Measurements from ENCODE around the gene OR2J3. TPM values are rescaled to one million over a fixed set of nuclear protein-coding genes. Genes with fewer than 3 reads are reported as not detected.

OR2J3 gene
- not detected in 3 replicates for total RNA-seq
- long read RNA-seq = 0 reads

GRCh38 chr6:29107758-29108157 lies at the start of gene OR2J3:
Gene OR2J3 (plus strand): TSS chr6:29108058. CDS start chr6:29111891, 3,833 bp downstream.
- no peak within 1 kb of the TSS for H3K4me3 Mint-ChIP-seq (ENCODE audit: unreplicated experiment)
- peaks cover 4% of the 10 kb centered on the region for H3K9me3 Mint-ChIP-seq (ENCODE audit: low read depth)
- H3K27ac Mint-ChIP-seq (ENCODE audit: unreplicated experiment) = no peak within 1 kb of the TSS
- peaks cover 14% of the 10 kb centered on the region for H3K27me3 Mint-ChIP-seq (ENCODE audit: low read depth)
- no peaks in the 10 kb centered on the region for H3K4me1 Mint-ChIP-seq (ENCODE audit: low read depth)
- TF ChIP-seq, protein P1, sequence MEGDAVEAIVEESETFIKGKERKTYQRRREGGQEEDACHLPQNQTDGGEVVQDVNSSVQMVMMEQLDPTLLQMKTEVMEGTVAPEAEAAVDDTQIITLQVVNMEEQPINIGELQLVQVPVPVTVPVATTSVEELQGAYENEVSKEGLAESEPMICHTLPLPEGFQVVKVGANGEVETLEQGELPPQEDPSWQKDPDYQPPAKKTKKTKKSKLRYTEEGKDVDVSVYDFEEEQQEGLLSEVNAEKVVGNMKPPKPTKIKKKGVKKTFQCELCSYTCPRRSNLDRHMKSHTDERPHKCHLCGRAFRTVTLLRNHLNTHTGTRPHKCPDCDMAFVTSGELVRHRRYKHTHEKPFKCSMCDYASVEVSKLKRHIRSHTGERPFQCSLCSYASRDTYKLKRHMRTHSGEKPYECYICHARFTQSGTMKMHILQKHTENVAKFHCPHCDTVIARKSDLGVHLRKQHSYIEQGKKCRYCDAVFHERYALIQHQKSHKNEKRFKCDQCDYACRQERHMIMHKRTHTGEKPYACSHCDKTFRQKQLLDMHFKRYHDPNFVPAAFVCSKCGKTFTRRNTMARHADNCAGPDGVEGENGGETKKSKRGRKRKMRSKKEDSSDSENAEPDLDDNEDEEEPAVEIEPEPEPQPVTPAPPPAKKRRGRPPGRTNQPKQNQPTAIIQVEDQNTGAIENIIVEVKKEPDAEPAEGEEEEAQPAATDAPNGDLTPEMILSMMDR (IDR thresholded peaks at IDR 0.05) = no peak
- DNase-seq (ENCODE audit: low spot score) = no peak
- H3K36me3 Mint-ChIP-seq (ENCODE audit: low read depth) = no peaks in the 10 kb centered on the region

GRCh38 chr6:29071831-29072723 lies 35.8 kb upstream of the OR2J3 start:
- Mint-ChIP-seq H3K27ac (ENCODE audit: unreplicated experiment) (no peak overlapping the region), H3K9me3 (ENCODE audit: low read depth) (peaks cover 10% of the 10 kb centered on the region), H3K27me3 (ENCODE audit: low read depth) (peaks cover 21% of the 10 kb centered on the region), H3K4me3 (ENCODE audit: unreplicated experiment) (no peak overlapping the region), H3K4me1 (ENCODE audit: low read depth) (no peaks in the 10 kb centered on the region), H3K36me3 (ENCODE audit: low read depth) (no peaks in the 10 kb centered on the region)
- DNase-seq (ENCODE audit: low spot score) = no peak
- TF ChIP-seq, protein P1 (IDR thresholded peaks at IDR 0.05) = peak; percentile 65

DNA sequence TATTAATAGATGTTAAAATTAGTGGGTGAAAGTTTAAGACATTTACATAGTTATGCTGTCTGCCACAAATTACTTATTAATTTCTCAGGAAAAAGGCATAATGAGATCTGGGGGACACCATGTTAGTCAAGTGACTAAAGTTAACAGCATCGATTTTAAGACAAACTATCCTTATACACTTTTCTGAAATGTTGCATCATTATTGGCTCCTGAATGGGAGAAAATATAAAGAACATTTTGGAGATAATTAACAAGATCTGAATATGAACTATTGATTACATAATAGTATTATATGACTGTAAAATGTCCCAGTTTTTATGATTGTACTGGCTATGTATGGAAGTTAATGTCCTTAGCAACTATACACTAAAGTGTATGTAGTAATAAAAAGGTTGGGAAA lies 28.7 kb upstream of the OR2J3 start:
- H3K4me1 Mint-ChIP-seq (ENCODE audit: low read depth) = no peaks in the 10 kb centered on the region
- H3K27me3 Mint-ChIP-seq (ENCODE audit: low read depth) = peaks cover 14% of the 10 kb centered on the region
- no peak for DNase-seq (ENCODE audit: low spot score)
- H3K4me3 Mint-ChIP-seq (ENCODE audit: unreplicated experiment) = no peak overlapping the region
- no peaks in the 10 kb centered on the region for H3K9me3 Mint-ChIP-seq (ENCODE audit: low read depth)
- TF ChIP-seq, protein P1 (IDR thresholded peaks at IDR 0.05) = no peak
- H3K27ac Mint-ChIP-seq (ENCODE audit: unreplicated experiment) = no peak overlapping the region
- H3K36me3 Mint-ChIP-seq (ENCODE audit: low read depth) = no peaks in the 10 kb centered on the region

- TF ChIP-seq, protein P1 (IDR thresholded peaks at IDR 0.05) = no peak
- Mint-ChIP-seq H3K4me3 (ENCODE audit: unreplicated experiment) (no peak overlapping the region), H3K4me1 (ENCODE audit: low read depth) (no peaks in the 10 kb centered on the region), H3K27ac (ENCODE audit: unreplicated experiment) (no peak overlapping the region), H3K36me3 (ENCODE audit: low read depth) (no peaks in the 10 kb centered on the region), H3K9me3 (ENCODE audit: low read depth) (no peaks in the 10 kb centered on the region), H3K27me3 (ENCODE audit: low read depth) (peaks cover 6% of the 10 kb centered on the region)
- DNase-seq (ENCODE audit: low spot score) = no peak
These were observed 26.5 kb upstream of the OR2J3 start for GRCh38 chr6:29081312-29081711.

DNA sequence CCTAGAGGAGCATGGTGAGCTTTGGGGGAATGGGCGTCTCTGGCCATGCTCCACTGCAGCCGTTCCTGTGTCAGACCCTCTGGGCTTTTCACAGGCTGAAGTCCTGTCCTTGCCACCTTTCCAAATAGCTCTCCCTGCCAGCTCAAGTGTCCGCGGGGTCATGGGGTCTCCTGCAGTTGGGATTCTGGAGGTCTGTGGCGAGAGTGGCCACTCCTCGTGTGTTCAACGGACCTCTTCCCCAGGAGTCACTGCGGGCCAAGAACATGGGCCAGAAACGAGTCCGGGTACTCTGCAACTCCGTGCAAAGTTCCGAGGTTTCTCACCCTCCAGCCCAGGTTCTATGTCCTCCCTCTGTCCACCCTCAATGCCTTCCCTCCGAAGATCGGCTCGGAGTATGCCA lies 25.4 kb upstream of the OR2J3 start:
- no peak for DNase-seq (ENCODE audit: low spot score)
- H3K27ac Mint-ChIP-seq (ENCODE audit: unreplicated experiment) = no peak overlapping the region
- TF ChIP-seq, protein P1 (IDR thresholded peaks at IDR 0.05) = no peak
- H3K9me3 Mint-ChIP-seq (ENCODE audit: low read depth) = no peaks in the 10 kb centered on the region
- no peaks in the 10 kb centered on the region for H3K27me3 Mint-ChIP-seq (ENCODE audit: low read depth)
- no peaks in the 10 kb centered on the region for H3K36me3 Mint-ChIP-seq (ENCODE audit: low read depth)
- no peak overlapping the region for H3K4me3 Mint-ChIP-seq (ENCODE audit: unreplicated experiment)
- no peaks in the 10 kb centered on the region for H3K4me1 Mint-ChIP-seq (ENCODE audit: low read depth)
